Effector memory CD4-positive, alpha-beta T cell (primary cell): ENCODE data around the gene DOC2B.
"Not testable (repeated sequence)": the region's sequence is repeated elsewhere in the genome, so short reads cannot be mapped to it uniquely, and the experiment has no call there.

Experiments
- DNase-seq, 3 donors: peaks; one replicate each; pipeline ENCODE4 v3.0.0-alpha.2; 2020
- H3K27ac ChIP-seq: 2 replicates; pipeline ENCODE4 v1.7.0; 2013; ENCODE audit warnings: mild to moderate bottlenecking, low read length, moderate library complexity; ENCODE audit not compliant: insufficient read depth, poor library complexity, severe bottlenecking
- H3K27me3 ChIP-seq: replicated peaks from 2 replicates; pipeline ENCODE4 v1.7.0; 2013; ENCODE audit warnings: mild to moderate bottlenecking, low read length; ENCODE audit not compliant: insufficient read depth, control insufficient read depth, poor library complexity, severe bottlenecking
- H3K36me3 ChIP-seq: 2 replicates; pipeline ENCODE4 v1.7.0; 2013; ENCODE audit warnings: mild to moderate bottlenecking, low read length, moderate library complexity; ENCODE audit not compliant: control insufficient read depth, insufficient read depth
- H3K4me1 ChIP-seq: 2 replicates; pipeline ENCODE4 v1.7.0; 2013; ENCODE audit warnings: low read length, mild to moderate bottlenecking; ENCODE audit not compliant: control insufficient read depth, insufficient read depth, poor library complexity, severe bottlenecking
- H3K4me3 ChIP-seq: 2 replicates; pipeline ENCODE4 v1.7.0; 2013; ENCODE audit warnings: low read length, low read depth, mild to moderate bottlenecking; ENCODE audit not compliant: insufficient read depth, poor library complexity, severe bottlenecking
- H3K9me3 ChIP-seq: 2 replicates; pipeline ENCODE4 v1.7.0; 2013; ENCODE audit warnings: mild to moderate bottlenecking, low read length, moderate library complexity; ENCODE audit not compliant: control insufficient read depth

Gene DOC2B

GRCh38 chr17:224576-224975 lies 43.1 kb upstream of the DOC2B start:
- not testable (repeated sequence) for H3K4me3 ChIP-seq, H3K27me3 ChIP-seq, H3K36me3 ChIP-seq, H3K4me1 ChIP-seq, H3K27ac ChIP-seq, DNase-seq, H3K9me3 ChIP-seq

GRCh38 chr17:223723-224471 lies 42.4 kb upstream of the DOC2B start:
- DNase-seq, result no peak
- Histone ChIP-seq H3K27ac (no peak overlapping the region), H3K27me3 (no peaks in the 10 kb centered on the region), H3K36me3 (no peaks in the 10 kb centered on the region), H3K4me3 (no peak overlapping the region), H3K9me3 (no peaks in the 10 kb centered on the region), H3K4me1 (no peaks in the 10 kb centered on the region)

GRCh38 chr17:222172-222571 lies 40.7 kb upstream of the DOC2B start:
- Histone ChIP-seq H3K27ac (no peak overlapping the region), H3K27me3 (no peaks in the 10 kb centered on the region), H3K9me3 (no peaks in the 10 kb centered on the region)

GRCh38 chr17:219696-220095 lies 38.2 kb upstream of the DOC2B start:
- DNase-seq, result no peak
- Histone ChIP-seq H3K4me1 (no peaks in the 10 kb centered on the region), H3K9me3 (no peaks in the 10 kb centered on the region), H3K27me3 (no peaks in the 10 kb centered on the region), H3K27ac (no peak overlapping the region), H3K36me3 (no peaks in the 10 kb centered on the region), H3K4me3 (no peak overlapping the region)

More at GRCh38 chr17:222172-222571, 40.7 kb upstream of the DOC2B start:
- Histone ChIP-seq H3K4me1 (no peaks in the 10 kb centered on the region), H3K36me3 (no peaks in the 10 kb centered on the region), H3K4me3 (no peak overlapping the region)
- no peak for DNase-seq

- no peak for DNase-seq
- no peaks in the 10 kb centered on the region for H3K9me3 ChIP-seq
- no peak overlapping the region for H3K27ac ChIP-seq
Measured at GRCh38 chr17:218432-219110, 37.1 kb upstream of the DOC2B start.

GRCh38 chr17:216625-217024 lies 35.2 kb upstream of the DOC2B start:
- DNase-seq, result no peak
- Histone ChIP-seq H3K4me1 (no peaks in the 10 kb centered on the region), H3K27ac (no peak overlapping the region)

More at GRCh38 chr17:218432-219110, 37.1 kb upstream of the DOC2B start:
- Histone ChIP-seq H3K4me3 (no peak overlapping the region), H3K27me3 (no peaks in the 10 kb centered on the region), H3K4me1 (no peaks in the 10 kb centered on the region), H3K36me3 (no peaks in the 10 kb centered on the region)

GRCh38 chr17:215563-216478 lies 34.4 kb upstream of the DOC2B start:
- H3K27ac ChIP-seq, DNase-seq, H3K4me1 ChIP-seq, H3K36me3 ChIP-seq, H3K4me3 ChIP-seq, H3K27me3 ChIP-seq, H3K9me3 ChIP-seq: not testable (repeated sequence)

More at GRCh38 chr17:216625-217024, 35.2 kb upstream of the DOC2B start:
- H3K27me3 ChIP-seq, result no peaks in the 10 kb centered on the region
- H3K36me3 ChIP-seq, result no peaks in the 10 kb centered on the region
- H3K9me3 ChIP-seq, result no peaks in the 10 kb centered on the region
- no peak overlapping the region for H3K4me3 ChIP-seq

GRCh38 chr17:214881-215331 lies 33.5 kb upstream of the DOC2B start:
- no peak overlapping the region for H3K4me3 ChIP-seq
- H3K27me3 ChIP-seq, result no peaks in the 10 kb centered on the region
- H3K36me3 ChIP-seq, result no peaks in the 10 kb centered on the region
- no peaks in the 10 kb centered on the region for H3K4me1 ChIP-seq
- H3K27ac ChIP-seq, result no peak overlapping the region
- no peaks in the 10 kb centered on the region for H3K9me3 ChIP-seq
- DNase-seq, result no peak

GRCh38 chr17:213286-214105 lies 32.0 kb upstream of the DOC2B start:
- Histone ChIP-seq H3K4me3 (no peak overlapping the region), H3K4me1 (no peaks in the 10 kb centered on the region), H3K27ac (no peak overlapping the region), H3K9me3 (no peaks in the 10 kb centered on the region), H3K36me3 (no peaks in the 10 kb centered on the region), H3K27me3 (no peaks in the 10 kb centered on the region)
- DNase-seq, result no peak
